WI38 (cell line): ENCODE measurements around the gene PTGIS.

Source experiments
- H3K4me3 ChIP-seq: 2 replicates; pipeline ENCODE4 v1.5.1; 2011; ENCODE audit warnings: low read depth, mild to moderate bottlenecking, control low read depth, low read length
- TF ChIP-seq, protein P1 (sequence below): IDR thresholded peaks from 2 replicates; pipeline ENCODE4 v1.5.1; 2012; ENCODE audit warnings: low read depth, mild to moderate bottlenecking, control low read depth, low read length

Gene PTGIS

DNA sequence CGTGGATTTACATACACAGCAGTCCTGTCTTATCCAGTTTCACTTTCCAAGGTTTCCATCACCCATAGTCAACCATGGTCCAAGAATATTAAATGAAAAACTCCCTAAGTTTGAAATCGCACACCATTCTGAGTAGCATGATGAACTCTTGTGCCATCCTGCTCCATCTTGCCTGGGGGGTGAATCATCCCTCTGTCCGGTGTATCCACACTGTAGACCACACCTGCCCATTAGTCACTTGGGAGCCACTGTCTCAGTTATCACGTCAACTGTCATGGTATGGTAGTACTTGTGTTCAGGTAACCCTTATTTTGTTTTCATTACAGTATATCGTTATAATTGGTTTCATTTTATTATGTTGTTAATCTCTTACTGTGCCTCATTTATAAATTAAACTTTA, 38.5 kb downstream of the PTGIS start:
- TF ChIP-seq, protein P1, sequence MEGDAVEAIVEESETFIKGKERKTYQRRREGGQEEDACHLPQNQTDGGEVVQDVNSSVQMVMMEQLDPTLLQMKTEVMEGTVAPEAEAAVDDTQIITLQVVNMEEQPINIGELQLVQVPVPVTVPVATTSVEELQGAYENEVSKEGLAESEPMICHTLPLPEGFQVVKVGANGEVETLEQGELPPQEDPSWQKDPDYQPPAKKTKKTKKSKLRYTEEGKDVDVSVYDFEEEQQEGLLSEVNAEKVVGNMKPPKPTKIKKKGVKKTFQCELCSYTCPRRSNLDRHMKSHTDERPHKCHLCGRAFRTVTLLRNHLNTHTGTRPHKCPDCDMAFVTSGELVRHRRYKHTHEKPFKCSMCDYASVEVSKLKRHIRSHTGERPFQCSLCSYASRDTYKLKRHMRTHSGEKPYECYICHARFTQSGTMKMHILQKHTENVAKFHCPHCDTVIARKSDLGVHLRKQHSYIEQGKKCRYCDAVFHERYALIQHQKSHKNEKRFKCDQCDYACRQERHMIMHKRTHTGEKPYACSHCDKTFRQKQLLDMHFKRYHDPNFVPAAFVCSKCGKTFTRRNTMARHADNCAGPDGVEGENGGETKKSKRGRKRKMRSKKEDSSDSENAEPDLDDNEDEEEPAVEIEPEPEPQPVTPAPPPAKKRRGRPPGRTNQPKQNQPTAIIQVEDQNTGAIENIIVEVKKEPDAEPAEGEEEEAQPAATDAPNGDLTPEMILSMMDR, result no peak
- no peak overlapping the region for H3K4me3 ChIP-seq

DNA sequence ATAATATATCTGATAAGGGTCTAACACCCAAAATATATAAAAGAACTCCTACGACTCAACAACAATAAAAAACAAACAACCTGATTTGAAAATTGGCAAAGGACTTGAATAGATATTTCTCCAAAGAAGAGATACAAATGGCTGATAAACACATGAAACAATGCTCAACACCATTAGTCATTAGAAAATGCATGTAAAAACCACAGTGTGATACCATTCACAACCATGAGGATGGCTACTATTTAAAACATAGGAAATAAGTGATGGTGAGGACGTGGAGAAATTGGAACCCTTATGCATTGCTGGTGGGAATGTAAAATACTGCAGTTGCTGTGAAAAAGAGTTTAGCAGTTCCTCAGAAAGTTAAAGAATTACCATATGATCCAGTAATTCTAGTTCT, 41.4 kb downstream of the PTGIS start:
- TF ChIP-seq, protein P1, result no peak
- no peak overlapping the region for H3K4me3 ChIP-seq

DNA sequence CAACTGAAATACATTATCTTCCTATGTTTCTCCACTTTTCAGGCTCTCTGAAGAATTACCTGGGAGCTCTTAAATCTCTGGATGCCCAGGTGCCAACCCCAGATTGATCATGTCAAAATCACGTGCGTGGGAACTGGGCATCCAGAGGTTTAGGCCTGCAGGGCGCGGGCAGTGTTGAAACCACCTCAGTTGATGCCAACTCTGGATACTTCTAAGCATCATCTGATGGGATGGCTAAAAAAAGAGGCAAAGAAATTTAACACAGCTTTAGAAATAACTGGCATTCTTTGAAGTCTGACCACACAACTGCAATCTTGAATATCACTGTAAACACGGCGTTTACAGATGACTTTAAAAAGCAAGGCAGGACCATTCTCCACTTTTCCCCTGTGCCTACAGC, 41.9 kb downstream of the PTGIS start:
- TF ChIP-seq, protein P1, result no peak
- no peak overlapping the region for H3K4me3 ChIP-seq

- no peak overlapping the region for H3K4me3 ChIP-seq
- TF ChIP-seq, protein P1, result no peak
Observed at GRCh38 chr20:49523767-49524360, 44.1 kb downstream of the PTGIS start.

DNA sequence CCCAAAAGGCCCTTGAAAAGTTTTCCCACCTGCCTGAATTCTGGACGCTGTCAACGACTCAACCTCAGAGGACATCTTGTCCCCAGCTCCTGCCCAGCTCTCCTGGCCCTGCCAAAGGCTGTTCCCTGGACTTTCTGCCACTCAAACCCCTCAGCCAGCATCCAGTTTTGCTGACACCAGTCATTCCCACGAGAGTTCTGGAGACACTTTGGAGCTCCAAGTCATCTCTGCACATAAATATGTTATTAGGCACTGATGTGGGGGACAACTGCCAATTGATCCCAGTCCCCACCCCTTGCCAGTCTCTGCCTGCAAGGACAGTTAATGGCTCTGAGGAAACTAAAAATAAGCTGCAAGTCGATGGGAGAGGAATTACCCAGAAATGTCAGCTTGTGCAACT, 46.6 kb downstream of the PTGIS start:
- H3K4me3 ChIP-seq, result no peak overlapping the region
- TF ChIP-seq, protein P1, result no peak

- no peak overlapping the region for H3K4me3 ChIP-seq
- TF ChIP-seq, protein P1, result no peak
Observed at GRCh38 chr20:49519777-49520359, 48.1 kb downstream of the PTGIS start.

GRCh38 chr20:49519212-49519712, 48.7 kb downstream of the PTGIS start:
- no peak overlapping the region for H3K4me3 ChIP-seq

More at GRCh38 chr20:49519212-49519712, 48.7 kb downstream of the PTGIS start:
- TF ChIP-seq, protein P1, result no peak
